Skeletal muscle tissue (tissue), 4 donors: ENCODE measurements around the gene COL5A1. TPM values are rescaled to one million over a fixed set of nuclear protein-coding genes. Genes with fewer than 3 reads are reported as not detected.
A peak's percentile ranks its signal among the peaks of the same experiment; 100 is the strongest.
"Not testable (repeated sequence)": the region's sequence is repeated elsewhere in the genome, so short reads cannot be mapped to it uniquely, and the experiment has no call there.

Source experiments
- H3K27ac ChIP-seq: one replicate; pipeline ENCODE4 v1.7.0; 2013; ENCODE audit warnings: mild to moderate bottlenecking, low read depth, low read length, inconsistent platforms
- H3K27me3 ChIP-seq, 3 donors: one replicate each; pipeline ENCODE4 v1.7.0; 2013; ENCODE audit warnings: low read length in 3 of 3; ENCODE audit not compliant: control insufficient read depth in 3 of 3, insufficient read depth in 3 of 3
- H3K36me3 ChIP-seq, 3 donors: one replicate each; pipeline ENCODE4 v1.7.0; 2013; ENCODE audit warnings: low read length in 3 of 3; ENCODE audit not compliant: control insufficient read depth in 3 of 3, insufficient read depth in 3 of 3
- H3K4me1 ChIP-seq, 3 donors: one replicate each; pipeline ENCODE4 v1.7.0; 2013; ENCODE audit warnings: low read length in 3 of 3, mild to moderate bottlenecking in 3 of 3; ENCODE audit not compliant: control insufficient read depth in 3 of 3, insufficient read depth in 3 of 3
- H3K4me3 ChIP-seq, 3 donors: one replicate each; pipeline ENCODE4 v1.7.0; 2013; ENCODE audit warnings: low read length in 3 of 3
- H3K9ac ChIP-seq, 3 donors: one replicate each; pipeline ENCODE4 v1.7.0; 2013; ENCODE audit warnings: low read length in 3 of 3, mild to moderate bottlenecking in 3 of 3, moderate library complexity in 2 of 3, low read depth in 1 of 3
- H3K9me3 ChIP-seq, 3 donors: one replicate each; pipeline ENCODE4 v1.7.0; 2013; ENCODE audit warnings: low read length in 3 of 3; ENCODE audit not compliant: control insufficient read depth in 3 of 3
- total RNA-seq: library from RNA; depleted of rRNA; stranded (reverse); fragments of >200 nt; gene quantifications from one replicate; pipeline ENCODE4 v1.2.3, GENCODE V29; 2014
- donor health status: Osteomylitis.

COL5A1 gene
- total RNA-seq, 1 donor from 2014 or later, result 258 TPM

GRCh38 chr9:134638502-134639090 lies 3.0 kb upstream of the COL5A1 start:
- no peaks in the 10 kb centered on the region for H3K36me3 ChIP-seq
- peaks cover 0 to 9% (median 7%) of the 10 kb centered on the region in 3 donors for H3K4me1 ChIP-seq
- no peak overlapping the region for H3K4me3 ChIP-seq
- no peak overlapping the region for H3K27ac ChIP-seq
- H3K9me3 ChIP-seq, result no peaks in the 10 kb centered on the region
- H3K27me3 ChIP-seq, result peaks cover 34 to 60% (median 37%) of the 10 kb centered on the region in 3 donors
- no peak overlapping the region for H3K9ac ChIP-seq

- H3K4me1 ChIP-seq, result peaks cover 2 to 9% (median 9%) of the 10 kb centered on the region in 3 donors
- H3K36me3 ChIP-seq, result no peaks in the 10 kb centered on the region
- no peak overlapping the region for H3K27ac ChIP-seq
- H3K4me3 ChIP-seq, result no peak overlapping the region
- no peak overlapping the region for H3K9ac ChIP-seq
- peaks cover 33 to 69% (median 40%) of the 10 kb centered on the region in 3 donors for H3K27me3 ChIP-seq
- no peaks in the 10 kb centered on the region for H3K9me3 ChIP-seq
Measured at GRCh38 chr9:134639994-134640393, 1.6 kb upstream of the COL5A1 start.

GRCh38 chr9:134640506-134641172 lies 964 bp upstream of the COL5A1 start:
- H3K4me1 ChIP-seq, result peaks cover 8 to 16% (median 15%) of the 10 kb centered on the region in 3 donors
- H3K9ac ChIP-seq, result peak overlapping the region in 2 of 3 donors; percentile 45 to 68
- H3K27me3 ChIP-seq, result peaks cover 33 to 71% (median 39%) of the 10 kb centered on the region in 3 donors
- no peaks in the 10 kb centered on the region for H3K36me3 ChIP-seq
- H3K4me3 ChIP-seq, result peak overlapping the region; percentile 49 to 60 (median 52)
- H3K27ac ChIP-seq, result peak overlapping the region; percentile 83
- no peaks in the 10 kb centered on the region for H3K9me3 ChIP-seq

GRCh38 chr9:134641990-134642384 lies 384 bp downstream of the COL5A1 start:
- Histone ChIP-seq H3K27ac (peak overlapping the region; percentile 83), H3K9me3 (no peaks in the 10 kb centered on the region), H3K4me3 (peak overlapping the region in 2 of 3 donors; percentile 9 to 35), H3K27me3 (peaks cover 40 to 77% (median 43%) of the 10 kb centered on the region in 3 donors), H3K36me3 (no peaks in the 10 kb centered on the region), H3K4me1 (peaks cover 21 to 28% (median 28%) of the 10 kb centered on the region in 3 donors), H3K9ac (peak overlapping the region in 2 of 3 donors; percentile 33 to 60)

GRCh38 chr9:134642385-134643181 lies 980 bp downstream of the COL5A1 start:
- H3K4me3 ChIP-seq, result peak overlapping the region; percentile 46 to 68 (median 67)
- peaks cover 26 to 34% (median 32%) of the 10 kb centered on the region in 3 donors for H3K4me1 ChIP-seq
- peak overlapping the region; percentile 83 for H3K27ac ChIP-seq
- H3K36me3 ChIP-seq, result no peaks in the 10 kb centered on the region
- peak overlapping the region in 2 of 3 donors; percentile 62 to 64 for H3K9ac ChIP-seq
- no peaks in the 10 kb centered on the region for H3K9me3 ChIP-seq
- H3K27me3 ChIP-seq, result peaks cover 46 to 78% (median 47%) of the 10 kb centered on the region in 3 donors

GRCh38 chr9:134643222-134643671 lies 1.6 kb downstream of the COL5A1 start:
- no peaks in the 10 kb centered on the region for H3K9me3 ChIP-seq
- H3K27me3 ChIP-seq, result peaks cover 47 to 78% (median 49%) of the 10 kb centered on the region in 3 donors
- peaks cover 26 to 35% (median 32%) of the 10 kb centered on the region in 3 donors for H3K4me1 ChIP-seq
- peak overlapping the region; percentile 62 to 64 (median 63) for H3K9ac ChIP-seq
- peak overlapping the region; percentile 46 to 68 (median 67) for H3K4me3 ChIP-seq
- peaks cover 0 to 1% (median 0%) of the 10 kb centered on the region in 3 donors for H3K36me3 ChIP-seq
- H3K27ac ChIP-seq, result peak overlapping the region; percentile 83

- peak overlapping the region in 1 of 3 donors; percentile 43 for H3K4me3 ChIP-seq
- not testable (repeated sequence) for H3K9ac ChIP-seq, H3K27ac ChIP-seq, H3K36me3 ChIP-seq, H3K9me3 ChIP-seq
- H3K27me3 ChIP-seq, result peaks cover 47 to 73% (median 49%) of the 10 kb centered on the region in 3 donors
- peaks cover 26 to 40% (median 38%) of the 10 kb centered on the region in 3 donors for H3K4me1 ChIP-seq
Measured at GRCh38 chr9:134644401-134644724, 2.8 kb downstream of the COL5A1 start.

- Histone ChIP-seq H3K9ac (peak overlapping the region in 1 of 3 donors; percentile 16), H3K27ac (peak overlapping the region; percentile 56), H3K4me3 (peak overlapping the region; percentile 32 to 49 (median 45)), H3K27me3 (peaks cover 41 to 67% (median 47%) of the 10 kb centered on the region in 3 donors), H3K4me1 (peaks cover 26 to 40% (median 38%) of the 10 kb centered on the region in 3 donors), H3K36me3 (peaks cover 0 to 3% (median 0%) of the 10 kb centered on the region in 3 donors), H3K9me3 (no peaks in the 10 kb centered on the region)
Measured at GRCh38 chr9:134644725-134645606, 3.4 kb downstream of the COL5A1 start.
